22Rv1 (cell line): ENCODE results near the gene THRB.

Experiments
- CTCF ChIP-seq: fragments of 450-650 bp; IDR thresholded peaks from 2 replicates; pipeline ENCODE4 v1.5.1; 2017; ENCODE audit warnings: mild to moderate bottlenecking
- ZFX ChIP-seq: fragments of 450-650 bp; IDR thresholded peaks from 2 replicates; pipeline ENCODE4 v1.6.1; 2017; ENCODE audit warnings: antibody characterized with exemption, borderline replicate concordance

DNA sequence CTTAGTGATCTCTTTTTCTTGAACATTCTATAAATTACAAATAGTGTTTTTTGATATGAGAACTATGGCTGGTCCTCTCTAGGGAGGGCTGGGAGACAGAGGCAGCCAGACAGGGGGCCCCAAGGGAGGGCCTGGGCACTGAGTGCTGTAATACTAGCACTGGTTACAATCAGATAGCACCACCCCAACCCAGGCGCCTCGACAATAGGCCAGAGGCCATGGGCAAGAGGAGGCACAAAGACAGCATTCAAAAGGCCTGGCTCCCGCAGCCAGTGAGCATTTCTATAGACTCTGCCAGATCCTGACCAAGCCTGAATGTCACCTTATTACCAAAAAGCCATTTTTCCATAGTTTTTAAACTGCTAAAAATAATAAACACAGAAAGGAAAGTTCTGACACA lies 158.5 kb downstream of the THRB start:
- TF ChIP-seq CTCF = no peak
- TF ChIP-seq ZFX = no peak
